K562 (cell line): ENCODE results near the gene NCOA4. TPM values are rescaled to one million over a fixed set of nuclear protein-coding genes. Genes with fewer than 3 reads are reported as not detected.

Experiments used
- BCOR ChIP-seq: fragments of 450-650 bp; IDR thresholded peaks from 2 replicates; pipeline ENCODE4 v1.6.1; 2016
- CBX3 ChIP-seq, 2 experiments: IDR thresholded peaks; 1 replicate in 1 of 2; 2 replicates in 1 of 2; pipeline ENCODE4 v1.6.1; 2012; ENCODE audit warnings: inconsistent platforms in 2 of 2, low read length in 2 of 2, borderline replicate concordance in 1 of 2, control low read depth in 1 of 2
- CTCF ChIP-seq, 3 experiments: IDR thresholded peaks in 2 of 3; conservative IDR thresholded peaks in 1 of 3; 2 replicates each; pipeline ENCODE4 v1.5.1; 2011 to 2012; ENCODE audit warnings: low read length in 3 of 3, mild to moderate bottlenecking in 3 of 3, control low read depth in 2 of 3, improper control_type of control experiment in 1 of 3, inconsistent platforms in 1 of 3, low read depth in 1 of 3, mixed read lengths in 1 of 3, moderate library complexity in 1 of 3; ENCODE audit not compliant: insufficient read depth in 2 of 3
- DEAF1 ChIP-seq: fragments of 450-650 bp; formaldehyde crosslinking; IDR thresholded peaks from 2 replicates; pipeline ENCODE4 v1.4.0; 2020; ENCODE audit warnings: mild to moderate bottlenecking, moderate library complexity
- MYC ChIP-seq, 2 experiments: fragments of 250-450 bp in 1 of 2; sonication (Bioruptor Pico) in 1 of 2; IDR thresholded peaks; 2 replicates each; pipeline versions ENCODE4 v1.5.1 to v1.6.1; 2012 to 2021; ENCODE audit warnings: low read depth in 2 of 2, borderline replicate concordance in 1 of 2, improper control_type of control experiment in 1 of 2, low read length in 1 of 2, mild to moderate bottlenecking in 1 of 2, moderate library complexity in 1 of 2
- TEAD4 ChIP-seq, 2 experiments: sonication (generic) in 1 of 2; formaldehyde crosslinking in 1 of 2; IDR thresholded peaks; 2 replicates each; pipeline versions ENCODE4 v1.6.1 to v1.8.0; 2012 to 2022; ENCODE audit warnings: borderline replicate concordance in 1 of 2, inconsistent platforms in 1 of 2, low read length in 1 of 2, mild to moderate bottlenecking in 1 of 2, missing genetic modification reagents in 1 of 2
- ZBTB49 ChIP-seq: sonication (generic); formaldehyde crosslinking; IDR thresholded peaks from 2 replicates; pipeline ENCODE4 v1.8.0; 2022; ENCODE audit warnings: missing genetic modification reagents, mild to moderate bottlenecking, borderline replicate concordance
- ZFPM2 ChIP-seq: fragments of 250-450 bp; sonication (Bioruptor Pico); IDR thresholded peaks from 2 replicates; pipeline ENCODE4 v1.5.1; 2022; ENCODE audit warnings: mild to moderate bottlenecking
- ZNF655 ChIP-seq: fragments of 250-450 bp; sonication (Bioruptor Pico); IDR thresholded peaks from 2 replicates; pipeline ENCODE4 v1.5.0; 2021
- polyA plus RNA-seq, 8 experiments: library from polyadenylated mRNA; depleted of rRNA in 4 of 8; stranded (reverse) in 5 of 8; unstranded in 3 of 8; fragments of >200 nt; fragmentation: Nextera tagmentation in 2 of 8; fragmentation: Illumina TruSeq in 1 of 8; extraction: Ambion mirVana in 2 of 8; extraction: Trizol in 1 of 8; gene quantifications; 2 replicates each; pipeline versions ENCODE4 v1.2.1 to v1.2.3, GENCODE V29; 2011 to 2014; ENCODE audit warnings: inconsistent platforms in 1 of 8, missing spikeins in 1 of 8
- total RNA-seq, 7 experiments: library from RNA; depleted of rRNA in 6 of 7; stranded (reverse); fragments of >200 nt in 6 of 7; fragmentation: Illumina TruSeq in 2 of 7; extraction: Trizol in 2 of 7; gene quantifications; 2 replicates each; pipeline versions ENCODE4 v1.2.1 to v1.2.3, GENCODE V29; 2011 to 2021; ENCODE audit warnings: low replicate concordance in 1 of 7

The NCOA4 gene
- total and polyA plus RNA-seq, 9 of the 15 experiments (the other 6 are each of a cell fraction or from before 2014, with no cell fraction given) = 89.8 to 283 (median 181) TPM

GRCh38 chr10:46028584-46029460 is 1.6 kb downstream of the NCOA4 start (continued):
- TF ChIP-seq CBX3 (IDR thresholded peaks at IDR 0.05; ENCODE audit: borderline replicate concordance in 1 of 2, low read length in 2 of 2) = 0 out of 3 replicates have a peak, but pooled peaks of 1 of the 2 experiments have one; percentile 20
- no peak for TF ChIP-seq ZBTB49 (CRISPR knock-in tag)
- TF ChIP-seq TEAD4 (IDR thresholded peaks at IDR 0.05; ENCODE audit: low read length) = 0 out of 2 replicates have a peak, but pooled peaks have one; percentile 19
- TF ChIP-seq TEAD4 (CRISPR knock-in tag; IDR thresholded peaks at IDR 0.05; ENCODE audit: borderline replicate concordance) = no peak
- peak; percentile 74; the same call in 1 of the 2 replicates for TF ChIP-seq DEAF1
- peak; percentile 66 to 91 (median 68) for TF ChIP-seq CTCF (IDR thresholded peaks at IDR 0.05 in 2 of 3, conservative IDR thresholded peaks at IDR 0.05 in 1 of 3; ENCODE audit: insufficient read depth in 2 of 3, low read depth in 1 of 3, low read length in 3 of 3)
- TF ChIP-seq ZNF655 (CRISPR knock-in tag) = no peak
- no peak for TF ChIP-seq ZFPM2 (CRISPR knock-in tag)
- TF ChIP-seq MYC (IDR thresholded peaks at IDR 0.05; ENCODE audit: low read depth, low read length) = no peak
- no peak for TF ChIP-seq MYC (CRISPR knock-in tag; IDR thresholded peaks at IDR 0.05; ENCODE audit: borderline replicate concordance, low read depth)
- TF ChIP-seq BCOR = no peak
